HCT116 (cell line): ENCODE data around the gene NAT9. TPM values are rescaled to one million over a fixed set of nuclear protein-coding genes. Genes with fewer than 3 reads are reported as not detected.

ENCODE experiments used
- ATAC-seq: fragments of 200-7000 bp; cut with Tn5 transposase; 2 replicates; pipeline ENCODE4 v1.9.1; 2020; ENCODE audit warnings: mild to moderate bottlenecking, moderate library complexity
- BruUV-seq: library from RNA; stranded (reverse); fragments of 400-500 nt; replicated peaks from 2 replicates; lab custom pipeline; 2021; lab: Mats Ljungman, UMichigan
- CTCF ChIA-PET: fragments of 300-600 bp; sonication (Branson Sonifier 250); formaldehyde crosslinking; loops from one replicate; lab custom pipeline; 2021; ENCODE audit warnings: antibody characterized with exemption; lab: Charles Lee
- POLR2A ChIA-PET: fragments of 300-600, 350-600 bp; sonication (Branson Sonifier 250); formaldehyde crosslinking; loops from one replicate; lab custom pipeline; 2021; ENCODE audit warnings: antibody characterized with exemption; lab: Charles Lee
- RAD21 ChIA-PET, 2 experiments: fragments of 300-600 bp; sonication (Branson Sonifier 250); formaldehyde crosslinking; loops; one replicate each; lab custom pipeline; 2023; ENCODE audit warnings: low total read pairs in 2 of 2; ENCODE audit not compliant: uncharacterized antibody in 2 of 2, unreplicated experiment in 2 of 2, low non-redundant PET in 1 of 2; lab: Charles Lee
- DNase-seq: peaks from one replicate; pipeline ENCODE4 v3.0.0-alpha.2; 2010; ENCODE audit warnings: low read depth, low spot score
- H2AFZ ChIP-seq: fragments of 200-600 bp; shearing (Covaris generic), sonication (generic); 2 replicates; pipeline ENCODE4 v1.6.1; 2017; ENCODE audit warnings: low read depth, mixed run types, mixed read lengths, antibody characterized with exemption, low read length; ENCODE audit not compliant: poor library complexity, severe bottlenecking
- H3K27ac ChIP-seq: 2 replicates; pipeline ENCODE4 v1.5.1; 2012; ENCODE audit warnings: low read depth, low read length
- H3K27me3 ChIP-seq: fragments of 200-600 bp; sonication (generic); 2 replicates; pipeline ENCODE4 v1.6.1; 2016; ENCODE audit warnings: mixed run types, low read length, mixed read lengths; ENCODE audit not compliant: insufficient read depth
- H3K36me3 ChIP-seq, 2 experiments: fragments of 200-500 bp in 1 of 2; fragments of 200-600 bp in 1 of 2; sonication (Bioruptor generic) in 1 of 2; sonication (generic) in 1 of 2; 2 replicates each; pipeline versions ENCODE4 v1.5.1 to v1.6.1; 2014 to 2016; ENCODE audit warnings: low read length in 2 of 2, inconsistent platforms in 1 of 2, mixed read lengths in 1 of 2, mixed run types in 1 of 2; ENCODE audit not compliant: insufficient read depth in 2 of 2, control insufficient read depth in 1 of 2
- H3K4me1 ChIP-seq, 2 experiments: fragments of 200-600 bp in 1 of 2; sonication (generic) in 1 of 2; 2 replicates each; pipeline versions ENCODE4 v1.5.1 to v1.6.1; 2012 to 2017; ENCODE audit warnings: low read length in 2 of 2, inconsistent platforms in 1 of 2, mild to moderate bottlenecking in 1 of 2, mixed read lengths in 1 of 2, mixed run types in 1 of 2, moderate library complexity in 1 of 2; ENCODE audit not compliant: insufficient read depth in 2 of 2, control insufficient read depth in 1 of 2
- H3K4me2 ChIP-seq: fragments of 200-600 bp; sonication (generic); 2 replicates; pipeline ENCODE4 v1.6.1; 2017; ENCODE audit warnings: mixed run types, low read length, mixed read lengths
- H3K4me3 ChIP-seq, 2 experiments: fragments of 200-600 bp in 1 of 2; sonication (generic) in 1 of 2; replicated peaks in 1 of 2; 2 replicates each; pipeline ENCODE4 v1.5.1; 2011 to 2016; ENCODE audit warnings: low read length in 2 of 2, control low read depth in 1 of 2, low read depth in 1 of 2, mild to moderate bottlenecking in 1 of 2, mixed read lengths in 1 of 2, mixed run types in 1 of 2
- H3K79me2 ChIP-seq: fragments of 200-600 bp; sonication (generic); 2 replicates; pipeline ENCODE4 v1.6.1; 2017; ENCODE audit warnings: mild to moderate bottlenecking, mixed run types, low read length, moderate library complexity, mixed read lengths; ENCODE audit not compliant: insufficient read depth
- H3K9ac ChIP-seq: fragments of 200-600 bp; sonication (generic); 2 replicates; pipeline ENCODE4 v1.6.1; 2016; ENCODE audit warnings: low read length, mixed read lengths
- H3K9me2 ChIP-seq: fragments of 200-600 bp; sonication (generic), shearing (Covaris generic); 2 replicates; pipeline ENCODE4 v1.6.1; 2017; ENCODE audit warnings: mixed run types, mild to moderate bottlenecking, moderate library complexity; ENCODE audit not compliant: insufficient read depth
- H3K9me3 ChIP-seq, 2 experiments: fragments of 200-500 bp in 1 of 2; fragments of 200-600 bp in 1 of 2; sonication (Bioruptor generic) in 1 of 2; sonication (generic) in 1 of 2; 2 replicates each; pipeline ENCODE4 v1.6.1; 2014 to 2017; ENCODE audit warnings: low read length in 2 of 2, mixed read lengths in 2 of 2, inconsistent platforms in 1 of 2, low read depth in 1 of 2, mild to moderate bottlenecking in 1 of 2, mixed run types in 1 of 2, moderate library complexity in 1 of 2; ENCODE audit not compliant: control insufficient read depth in 1 of 2, insufficient read depth in 1 of 2
- H4K20me1 ChIP-seq: fragments of 200-600 bp; sonication (generic), shearing (Covaris generic); 2 replicates; pipeline ENCODE4 v1.6.1; 2017; ENCODE audit warnings: mixed run types, mild to moderate bottlenecking, moderate library complexity; ENCODE audit not compliant: insufficient read depth
- CBX3 ChIP-seq: IDR thresholded peaks from 2 replicates; pipeline ENCODE4 v1.6.1; 2012; ENCODE audit warnings: low read depth
- CEBPB ChIP-seq: IDR thresholded peaks from 2 replicates; pipeline ENCODE4 v1.6.1; 2012; ENCODE audit warnings: low read depth
- EGR1 ChIP-seq: IDR thresholded peaks from 2 replicates; pipeline ENCODE4 v1.6.1; 2012; ENCODE audit warnings: low read depth
- ELF1 ChIP-seq: IDR thresholded peaks from 2 replicates; pipeline ENCODE4 v1.6.1; 2012; ENCODE audit warnings: low read depth, borderline replicate concordance
- EZH2 ChIP-seq: fragments of 200-600 bp; sonication (generic); IDR thresholded peaks from 2 replicates; pipeline ENCODE4 v1.6.1; 2017; ENCODE audit warnings: antibody characterized with exemption, mixed run types
- EZH2phosphoT487 ChIP-seq: fragments of 200-600 bp; IDR thresholded peaks from 2 replicates; pipeline ENCODE4 v1.6.1; 2018; ENCODE audit warnings: antibody characterized with exemption, borderline replicate concordance
- FOSL1 ChIP-seq: IDR thresholded peaks from 2 replicates; pipeline ENCODE4 v1.6.1; 2012; ENCODE audit warnings: low read depth
- JUND ChIP-seq: IDR thresholded peaks from 2 replicates; pipeline ENCODE4 v1.6.1; 2012
- POLR2AphosphoS5 ChIP-seq: IDR thresholded peaks from 2 replicates; pipeline ENCODE4 v1.6.1; 2011; ENCODE audit warnings: mild to moderate bottlenecking, low read depth, low read length, moderate library complexity
- RAD21 ChIP-seq: IDR thresholded peaks from 2 replicates; pipeline ENCODE4 v1.6.1; 2012; ENCODE audit warnings: low read depth, mild to moderate bottlenecking
- SIN3A ChIP-seq: IDR thresholded peaks from 2 replicates; pipeline ENCODE4 v1.6.1; 2012; ENCODE audit warnings: low read depth
- SP1 ChIP-seq: IDR thresholded peaks from 2 replicates; pipeline ENCODE4 v1.6.1; 2012; ENCODE audit warnings: low read depth
- SRF ChIP-seq: IDR thresholded peaks from 2 replicates; pipeline ENCODE4 v1.6.1; 2012; ENCODE audit warnings: low read depth
- TCF7L2 ChIP-seq: IDR thresholded peaks from 2 replicates; pipeline ENCODE4 v1.7.0; 2011; ENCODE audit warnings: borderline replicate concordance, inconsistent platforms; ENCODE audit not compliant: insufficient read depth, insufficient read length; ENCODE audit errors: extremely low read depth
- YY1 ChIP-seq: IDR thresholded peaks from 2 replicates; pipeline ENCODE4 v1.6.1; 2011; ENCODE audit warnings: low read length, low read depth, moderate library complexity, mild to moderate bottlenecking; ENCODE audit not compliant: insufficient replicate concordance; ENCODE audit errors: extremely low read depth
- ZFX ChIP-seq: fragments of 450-650 bp; IDR thresholded peaks from 2 replicates; pipeline ENCODE4 v1.6.1; 2017
- intact Hi-C: fragments of 100-400 bp; cut with micrococcal nuclease; formaldehyde crosslinking; loops from 2 replicates; pipeline ENCODE4 v1.10.0; 2022
- total RNA-seq: library from RNA; stranded (reverse); gene quantifications from one replicate; pipeline ENCODE4 v1.2.1, GENCODE V29; 2021; ENCODE audit not compliant: unreplicated experiment
- TF ChIP-seq, protein P1 (sequence below), 3 experiments: fragments of 200-600 bp in 1 of 3; sonication (generic) in 1 of 3; IDR thresholded peaks in 2 of 3; conservative IDR thresholded peaks in 1 of 3; 2 replicates each; pipeline ENCODE4 v1.5.1; 2012 to 2017; ENCODE audit warnings: low read depth in 2 of 3, low read length in 2 of 3, antibody characterized with exemption in 1 of 3, borderline replicate concordance in 1 of 3, control low read depth in 1 of 3, mild to moderate bottlenecking in 1 of 3, mixed read lengths in 1 of 3, mixed run types in 1 of 3, moderate library complexity in 1 of 3; ENCODE audit not compliant: insufficient read depth in 1 of 3
- TF ChIP-seq, protein P2 (sequence below): IDR thresholded peaks from 2 replicates; pipeline ENCODE4 v1.6.1; 2012
- TF ChIP-seq, protein P3 (sequence below): IDR thresholded peaks from 2 replicates; pipeline ENCODE4 v1.6.1; 2012

NAT9 gene
- total RNA-seq, 1 experiment from 2014 or later: 88.7 TPM

DNA sequence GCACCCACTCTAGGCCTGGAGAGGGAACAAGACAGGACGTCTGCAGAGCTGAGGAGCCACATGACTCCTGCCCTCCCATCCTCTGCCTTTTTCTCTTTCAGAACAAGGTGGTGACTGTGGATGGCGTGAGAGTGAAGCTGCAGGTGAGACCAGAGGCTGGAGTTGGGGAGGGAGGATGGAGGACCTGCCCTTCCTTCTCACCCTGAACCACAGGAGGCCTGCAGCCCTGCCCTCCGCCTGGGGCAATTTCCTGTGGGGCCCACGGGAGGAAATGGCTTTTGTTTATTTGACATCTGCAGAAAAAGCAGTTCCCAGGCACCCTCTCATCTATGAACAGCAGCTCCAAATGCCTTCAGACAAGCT, 34.0 kb downstream of the NAT9 start:
- no peaks in the 10 kb centered on the region for H3K36me3 ChIP-seq
- CTCF ChIA-PET: interaction anchor here (0.7 to 2.8 kb wide), 5 partner anchors 29 to 176 kb away, joined by 3 to 13 read pairs (median 3); partner anchors contain the start of gene NAT9
- no TSS peak for BruUV-seq
- H2AFZ ChIP-seq: no peak overlapping the region
- DNase-seq (no peak), ATAC-seq (no peak)
- no peak overlapping the region for H3K9ac ChIP-seq
- POLR2A ChIA-PET: no interaction called here
- no peaks in the 10 kb centered on the region for H3K27me3 ChIP-seq
- H3K9me3 ChIP-seq: no peaks in the 10 kb centered on the region
- H3K4me2 ChIP-seq: no peak overlapping the region
- no peak overlapping the region for H3K4me3 ChIP-seq
- H3K79me2 ChIP-seq: no peaks in the 10 kb centered on the region
- H4K20me1 ChIP-seq: no peaks in the 10 kb centered on the region
- peaks cover 24 to 31% of the 10 kb centered on the region in 2 experiments for H3K4me1 ChIP-seq
- no peak overlapping the region for H3K27ac ChIP-seq
- no peaks in the 10 kb centered on the region for H3K9me2 ChIP-seq
- TF ChIP-seq FOSL1: no peak
- no peak for TF ChIP-seq JUND
- TF ChIP-seq, protein P1, sequence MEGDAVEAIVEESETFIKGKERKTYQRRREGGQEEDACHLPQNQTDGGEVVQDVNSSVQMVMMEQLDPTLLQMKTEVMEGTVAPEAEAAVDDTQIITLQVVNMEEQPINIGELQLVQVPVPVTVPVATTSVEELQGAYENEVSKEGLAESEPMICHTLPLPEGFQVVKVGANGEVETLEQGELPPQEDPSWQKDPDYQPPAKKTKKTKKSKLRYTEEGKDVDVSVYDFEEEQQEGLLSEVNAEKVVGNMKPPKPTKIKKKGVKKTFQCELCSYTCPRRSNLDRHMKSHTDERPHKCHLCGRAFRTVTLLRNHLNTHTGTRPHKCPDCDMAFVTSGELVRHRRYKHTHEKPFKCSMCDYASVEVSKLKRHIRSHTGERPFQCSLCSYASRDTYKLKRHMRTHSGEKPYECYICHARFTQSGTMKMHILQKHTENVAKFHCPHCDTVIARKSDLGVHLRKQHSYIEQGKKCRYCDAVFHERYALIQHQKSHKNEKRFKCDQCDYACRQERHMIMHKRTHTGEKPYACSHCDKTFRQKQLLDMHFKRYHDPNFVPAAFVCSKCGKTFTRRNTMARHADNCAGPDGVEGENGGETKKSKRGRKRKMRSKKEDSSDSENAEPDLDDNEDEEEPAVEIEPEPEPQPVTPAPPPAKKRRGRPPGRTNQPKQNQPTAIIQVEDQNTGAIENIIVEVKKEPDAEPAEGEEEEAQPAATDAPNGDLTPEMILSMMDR (IDR thresholded peaks at IDR 0.05 in 2 of 3, conservative IDR thresholded peaks at IDR 0.05 in 1 of 3; ENCODE audit: borderline replicate concordance in 1 of 3, insufficient read depth in 1 of 3, low read depth in 2 of 3, low read length in 2 of 3): no peak
- TF ChIP-seq CEBPB: no peak
- TF ChIP-seq, protein P2, sequence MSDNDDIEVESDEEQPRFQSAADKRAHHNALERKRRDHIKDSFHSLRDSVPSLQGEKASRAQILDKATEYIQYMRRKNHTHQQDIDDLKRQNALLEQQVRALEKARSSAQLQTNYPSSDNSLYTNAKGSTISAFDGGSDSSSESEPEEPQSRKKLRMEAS: no peak
- no peak for TF ChIP-seq ZFX
- TF ChIP-seq SRF: no peak
- TF ChIP-seq, protein P3, sequence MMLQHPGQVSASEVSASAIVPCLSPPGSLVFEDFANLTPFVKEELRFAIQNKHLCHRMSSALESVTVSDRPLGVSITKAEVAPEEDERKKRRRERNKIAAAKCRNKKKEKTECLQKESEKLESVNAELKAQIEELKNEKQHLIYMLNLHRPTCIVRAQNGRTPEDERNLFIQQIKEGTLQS: no peak
- TF ChIP-seq SP1: no peak
- TF ChIP-seq SIN3A: no peak
- TF ChIP-seq EGR1: no peak
- TF ChIP-seq TCF7L2: no peak
- no peak for TF ChIP-seq CBX3
- no peak for TF ChIP-seq YY1
- TF ChIP-seq POLR2AphosphoS5: no peak
- no peak for TF ChIP-seq ELF1
- TF ChIP-seq RAD21: no peak
- no peak for TF ChIP-seq EZH2phosphoT487
- no peak for TF ChIP-seq EZH2
- RAD21 ChIA-PET: interaction anchor here in 1 of 2 experiments (0.6 kb wide), 1 partner anchor 85 kb away, joined by 3 read pairs; no protein-coding TSS in a partner anchor
- intact Hi-C loops: no loop called here
